Astrocyte of the spinal cord (primary cell): ENCODE measurements around the gene SYCP3.

Experiments
- DNase-seq: peaks from one replicate; pipeline ENCODE4 v3.0.0; 2011; ENCODE audit warnings: low read depth, low spot score
- H3K4me3 ChIP-seq: 2 replicates; pipeline ENCODE4 v1.5.1; 2011; ENCODE audit warnings: low read depth, mild to moderate bottlenecking, low read length, moderate library complexity
- in situ Hi-C: cut with HindIII; loops from 2 replicates; pipeline ENCODE4 v1.10.0; 2017; ENCODE audit warnings: low sequenced_read_pairs
- TF ChIP-seq, protein P1 (sequence below): IDR thresholded peaks from 2 replicates; pipeline ENCODE4 v1.5.1; 2012; ENCODE audit warnings: low read depth, mild to moderate bottlenecking, low read length, inconsistent platforms

The SYCP3 gene

DNA sequence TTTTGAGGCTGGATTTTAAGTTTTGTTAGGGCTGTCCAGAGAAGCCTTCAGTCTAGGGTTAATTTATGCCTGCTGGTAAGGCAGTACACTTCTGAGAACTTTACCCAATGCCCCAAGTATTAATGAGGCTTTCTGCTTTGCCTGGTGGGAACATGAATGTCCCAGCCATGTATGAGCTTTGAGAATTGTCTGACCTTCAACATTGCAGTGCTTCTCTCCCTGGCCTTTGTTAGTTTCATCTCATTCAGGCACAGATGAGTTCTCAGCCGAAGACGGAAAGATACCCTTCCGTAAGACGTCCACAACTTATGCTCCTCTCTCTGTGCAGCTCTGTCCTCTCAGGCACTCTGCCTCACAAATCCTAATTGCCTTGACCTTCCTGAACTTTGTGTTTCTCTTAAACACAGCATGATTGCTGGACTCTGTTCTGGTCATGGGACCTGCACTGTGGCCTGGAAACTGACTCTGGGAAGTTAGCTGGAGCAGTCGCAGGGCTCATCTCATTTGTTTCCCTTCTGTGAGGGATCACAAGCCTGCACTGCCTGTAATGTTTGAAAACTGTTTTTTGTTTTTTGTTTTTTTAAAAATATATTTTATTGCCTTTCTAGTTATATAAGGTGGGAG, 26.1 kb downstream of the SYCP3 start:
- DNase-seq, result no peak
- no peak overlapping the region for H3K4me3 ChIP-seq
- TF ChIP-seq, protein P1, sequence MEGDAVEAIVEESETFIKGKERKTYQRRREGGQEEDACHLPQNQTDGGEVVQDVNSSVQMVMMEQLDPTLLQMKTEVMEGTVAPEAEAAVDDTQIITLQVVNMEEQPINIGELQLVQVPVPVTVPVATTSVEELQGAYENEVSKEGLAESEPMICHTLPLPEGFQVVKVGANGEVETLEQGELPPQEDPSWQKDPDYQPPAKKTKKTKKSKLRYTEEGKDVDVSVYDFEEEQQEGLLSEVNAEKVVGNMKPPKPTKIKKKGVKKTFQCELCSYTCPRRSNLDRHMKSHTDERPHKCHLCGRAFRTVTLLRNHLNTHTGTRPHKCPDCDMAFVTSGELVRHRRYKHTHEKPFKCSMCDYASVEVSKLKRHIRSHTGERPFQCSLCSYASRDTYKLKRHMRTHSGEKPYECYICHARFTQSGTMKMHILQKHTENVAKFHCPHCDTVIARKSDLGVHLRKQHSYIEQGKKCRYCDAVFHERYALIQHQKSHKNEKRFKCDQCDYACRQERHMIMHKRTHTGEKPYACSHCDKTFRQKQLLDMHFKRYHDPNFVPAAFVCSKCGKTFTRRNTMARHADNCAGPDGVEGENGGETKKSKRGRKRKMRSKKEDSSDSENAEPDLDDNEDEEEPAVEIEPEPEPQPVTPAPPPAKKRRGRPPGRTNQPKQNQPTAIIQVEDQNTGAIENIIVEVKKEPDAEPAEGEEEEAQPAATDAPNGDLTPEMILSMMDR, result no peak
- in situ Hi-C loops, result no loop called here

DNA sequence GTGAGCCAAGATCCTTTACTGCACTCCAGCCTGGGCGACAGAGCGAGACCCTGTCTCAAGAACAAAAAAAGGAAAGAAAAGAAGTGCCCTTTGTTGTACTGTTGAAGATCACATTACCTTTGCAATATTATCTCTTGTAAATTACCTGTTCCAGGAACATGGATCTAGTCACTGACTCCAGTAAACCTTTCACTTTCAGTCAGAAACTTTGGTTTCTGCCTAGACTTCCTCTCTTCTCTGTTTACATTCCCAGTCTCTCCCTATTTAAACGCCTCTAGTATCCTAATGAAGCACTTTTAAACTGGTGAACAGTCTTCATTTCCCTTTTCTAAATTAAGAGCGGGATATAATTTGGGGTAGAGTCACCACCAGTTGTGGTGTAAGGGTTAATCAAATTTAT, 29.0 kb downstream of the SYCP3 start:
- in situ Hi-C loops, result no loop called here
- no peak for DNase-seq
- H3K4me3 ChIP-seq, result no peak overlapping the region
- TF ChIP-seq, protein P1, result no peak

DNA sequence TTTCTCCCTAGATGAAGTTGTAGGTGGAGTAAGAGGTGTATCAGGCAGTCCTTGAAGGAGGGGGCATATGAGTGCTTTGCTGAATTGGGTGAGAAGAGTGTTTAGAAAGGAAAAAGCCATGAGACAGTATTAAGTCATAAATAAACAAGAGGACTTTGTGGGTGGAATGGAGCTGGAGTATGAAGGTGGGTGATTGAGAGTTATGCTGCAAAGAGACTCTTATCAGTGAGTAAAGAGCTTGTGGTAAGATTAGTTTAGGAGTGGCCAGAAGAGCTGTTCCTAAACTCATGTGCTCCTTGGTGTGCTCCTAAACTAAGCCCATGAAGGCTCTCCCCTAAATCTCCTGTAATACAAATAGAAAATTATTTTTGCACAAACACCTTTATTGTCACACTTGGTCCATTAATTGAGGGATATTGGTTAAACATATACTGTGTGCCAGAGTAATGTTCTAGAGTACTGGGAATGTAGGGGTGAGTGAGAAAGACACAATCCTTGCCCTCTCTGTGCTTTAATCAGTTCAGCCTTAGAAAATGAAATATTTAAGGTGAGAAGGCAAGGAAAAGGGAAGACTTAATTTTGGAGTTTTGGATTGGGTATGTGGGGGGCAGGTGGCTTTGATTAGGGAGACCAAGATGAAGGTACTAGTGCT, 32.0 kb downstream of the SYCP3 start:
- no peak for DNase-seq
- in situ Hi-C loops, result no loop called here
- H3K4me3 ChIP-seq, result no peak overlapping the region
- TF ChIP-seq, protein P1, result no peak

DNA sequence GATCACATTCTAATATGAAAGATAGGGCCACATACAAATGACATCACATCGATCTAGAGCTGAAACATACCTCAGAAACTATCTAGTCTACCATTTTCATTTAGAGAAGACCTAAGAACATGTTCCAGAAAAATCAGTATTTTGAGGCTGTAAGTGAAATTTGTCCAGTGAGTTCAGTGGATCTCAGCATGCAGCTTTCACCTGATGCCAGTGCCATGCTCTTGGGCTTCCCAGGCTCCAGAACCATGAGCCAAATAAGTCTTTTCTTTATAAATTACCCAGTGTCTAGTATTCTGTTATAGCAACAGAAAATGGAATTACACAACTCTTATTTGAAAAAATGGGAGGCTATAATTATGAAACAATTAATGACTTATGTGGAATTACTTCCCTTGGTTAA, 32.9 kb downstream of the SYCP3 start:
- TF ChIP-seq, protein P1, result no peak
- no peak overlapping the region for H3K4me3 ChIP-seq
- in situ Hi-C loops, result no loop called here
- no peak for DNase-seq

DNA sequence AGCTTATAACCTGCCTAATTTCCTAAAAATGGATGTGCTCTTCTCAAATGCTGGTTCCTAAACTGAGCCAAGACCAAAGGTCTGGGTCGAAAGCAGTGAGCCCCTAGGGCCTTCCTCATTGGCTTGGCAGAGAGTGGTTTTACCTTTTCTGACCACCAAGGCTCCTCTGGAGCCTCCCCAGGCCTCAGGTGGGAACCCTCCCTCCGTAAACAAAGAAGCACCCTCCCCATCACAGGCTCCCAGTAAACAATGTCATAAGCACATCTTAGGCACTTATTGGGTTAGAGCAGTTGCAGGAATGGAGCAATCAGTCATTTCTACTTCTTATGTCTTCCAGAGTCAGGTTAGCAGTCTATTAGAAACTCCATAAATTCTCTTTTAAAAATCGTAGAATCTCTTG, 35.8 kb downstream of the SYCP3 start:
- in situ Hi-C loops, result no loop called here
- TF ChIP-seq, protein P1, result no peak
- DNase-seq, result no peak
- no peak overlapping the region for H3K4me3 ChIP-seq

DNA sequence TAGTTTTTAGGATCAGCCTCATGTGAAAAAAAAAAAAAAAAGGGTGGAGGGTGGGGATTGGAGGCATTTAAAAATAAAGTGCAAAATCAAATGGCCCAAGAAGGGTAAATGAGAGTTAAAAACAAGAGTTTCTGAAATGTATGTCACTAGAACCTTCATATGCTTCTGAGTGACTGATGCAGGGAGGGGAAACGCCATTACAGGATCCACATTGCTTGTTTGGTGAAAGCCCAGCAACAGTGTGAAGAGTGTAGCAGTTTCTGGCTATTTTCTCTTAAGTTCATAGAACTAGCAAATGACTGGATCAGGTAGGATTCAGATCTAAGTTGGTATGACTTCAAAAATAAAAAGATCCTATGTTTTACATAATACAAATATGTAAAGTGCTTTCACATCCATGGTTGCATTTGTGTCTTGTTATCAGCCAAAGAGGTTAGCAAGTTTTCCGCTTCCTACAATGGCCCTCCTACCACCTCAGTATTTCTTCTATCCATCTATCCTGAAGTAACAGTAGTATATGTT, 38.9 kb downstream of the SYCP3 start:
- TF ChIP-seq, protein P1, result no peak
- H3K4me3 ChIP-seq, result no peak overlapping the region
- no peak for DNase-seq
- in situ Hi-C loops, result no loop called here
